LNCAP (cell line): ENCODE results near the gene TP63.

ENCODE experiments used
- CTCF ChIP-seq: fragments of 450-650 bp; IDR thresholded peaks from 2 replicates; pipeline ENCODE4 v1.5.1; 2017; ENCODE audit warnings: mild to moderate bottlenecking

The TP63 gene

GRCh38 chr3:189944285-189945145, 313.3 kb downstream of the TP63 start:
- no peak for TF ChIP-seq CTCF

DNA sequence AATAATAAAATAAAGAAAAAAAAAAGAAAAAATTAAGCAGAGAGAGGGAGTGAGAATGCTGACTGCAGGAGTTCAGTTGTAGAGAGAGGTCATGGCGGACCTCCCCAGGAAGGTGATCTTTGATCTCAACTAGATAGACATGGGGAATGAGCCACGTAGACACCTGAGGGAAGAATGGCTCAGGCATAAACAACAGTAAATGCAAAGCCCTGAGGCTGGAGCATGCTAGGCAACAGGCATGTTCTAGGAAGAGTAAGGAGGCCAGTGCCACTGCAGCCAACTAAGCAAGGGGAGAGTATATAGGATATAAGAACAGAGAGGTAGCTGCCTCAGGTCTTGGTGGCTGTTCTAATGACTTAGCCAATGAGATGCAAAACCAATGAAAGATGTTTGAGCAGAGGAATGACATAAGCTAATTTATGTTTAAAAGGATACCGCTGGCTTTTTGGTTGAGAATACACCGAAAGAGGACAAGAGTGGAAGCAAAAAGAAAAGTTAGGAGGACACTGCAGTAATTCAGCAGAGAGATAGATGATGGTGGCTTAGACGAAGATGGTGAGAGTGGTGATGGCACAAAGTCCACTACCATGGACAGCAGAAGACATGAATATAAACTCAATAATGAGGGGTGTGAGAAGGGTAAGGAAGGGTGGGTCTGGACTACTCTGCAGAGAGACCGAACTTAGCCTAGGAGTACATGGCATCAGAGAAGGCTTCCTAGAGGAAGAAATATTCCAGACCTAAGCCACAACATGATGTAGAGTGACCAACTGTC, 314.9 kb downstream of the TP63 start:
- no peak for TF ChIP-seq CTCF
